Thyroid gland (tissue), 4 donors: ENCODE results near the gene POTEG.
"Not testable (repeated sequence)": the region's sequence is repeated elsewhere in the genome, so short reads cannot be mapped to it uniquely, and the experiment has no call there.

Source experiments
- POLR2A ChIP-seq, 2 donors: fragments of 450-650 bp; IDR thresholded peaks; one replicate each; pipeline ENCODE4 v1.6.1; 2017; ENCODE audit warnings: antibody characterized with exemption in 2 of 2, mild to moderate bottlenecking in 2 of 2, moderate library complexity in 1 of 2
- TF ChIP-seq, protein P1 (sequence below), 6 experiments: fragments of 200-600 bp in 3 of 6; fragments of 450-650 bp in 3 of 6; sonication (generic) in 3 of 6; IDR thresholded peaks; one replicate each; pipeline ENCODE4 v1.5.1; 2016 to 2019; ENCODE audit warnings: antibody characterized with exemption in 6 of 6, mild to moderate bottlenecking in 2 of 6, inconsistent platforms in 1 of 6, moderate library complexity in 1 of 6

DNA sequence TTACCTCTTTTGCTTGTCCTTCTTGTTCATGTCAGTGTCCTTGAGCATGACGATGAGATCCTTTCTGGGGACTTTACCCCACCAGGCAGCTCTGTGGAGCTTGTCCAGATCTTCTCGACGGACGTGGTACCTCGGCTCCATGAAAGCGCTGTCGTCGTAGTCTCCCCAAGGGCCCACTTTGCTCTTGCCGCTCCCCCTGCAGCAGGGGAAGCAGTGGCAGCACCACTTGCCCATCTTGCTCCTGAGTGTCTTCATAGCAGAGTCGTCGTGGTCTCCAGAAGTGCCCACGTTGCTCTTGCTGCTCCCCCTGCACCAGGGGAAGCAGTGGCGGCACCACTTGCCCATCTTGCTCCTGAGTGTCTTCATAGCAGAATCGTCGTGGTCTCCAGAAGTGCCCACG, 376 bp downstream of the POTEG start:
- TF ChIP-seq, protein P1, sequence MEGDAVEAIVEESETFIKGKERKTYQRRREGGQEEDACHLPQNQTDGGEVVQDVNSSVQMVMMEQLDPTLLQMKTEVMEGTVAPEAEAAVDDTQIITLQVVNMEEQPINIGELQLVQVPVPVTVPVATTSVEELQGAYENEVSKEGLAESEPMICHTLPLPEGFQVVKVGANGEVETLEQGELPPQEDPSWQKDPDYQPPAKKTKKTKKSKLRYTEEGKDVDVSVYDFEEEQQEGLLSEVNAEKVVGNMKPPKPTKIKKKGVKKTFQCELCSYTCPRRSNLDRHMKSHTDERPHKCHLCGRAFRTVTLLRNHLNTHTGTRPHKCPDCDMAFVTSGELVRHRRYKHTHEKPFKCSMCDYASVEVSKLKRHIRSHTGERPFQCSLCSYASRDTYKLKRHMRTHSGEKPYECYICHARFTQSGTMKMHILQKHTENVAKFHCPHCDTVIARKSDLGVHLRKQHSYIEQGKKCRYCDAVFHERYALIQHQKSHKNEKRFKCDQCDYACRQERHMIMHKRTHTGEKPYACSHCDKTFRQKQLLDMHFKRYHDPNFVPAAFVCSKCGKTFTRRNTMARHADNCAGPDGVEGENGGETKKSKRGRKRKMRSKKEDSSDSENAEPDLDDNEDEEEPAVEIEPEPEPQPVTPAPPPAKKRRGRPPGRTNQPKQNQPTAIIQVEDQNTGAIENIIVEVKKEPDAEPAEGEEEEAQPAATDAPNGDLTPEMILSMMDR (IDR thresholded peaks at IDR 0.05): not testable (repeated sequence)
- TF ChIP-seq POLR2A (IDR thresholded peaks at IDR 0.05): not testable (repeated sequence)
